ENCODE measurements around the gene TERT. TPM values are rescaled to one million over a fixed set of nuclear protein-coding genes. Genes with fewer than 3 reads are reported as not detected.

The TERT gene
- total and polyA plus RNA-seq, 10 of the 15 experiments (the other 5 are each of a cell fraction or from before 2014, with no cell fraction given) = 0.08 to 21.5 (median 5.0) TPM

DNA sequence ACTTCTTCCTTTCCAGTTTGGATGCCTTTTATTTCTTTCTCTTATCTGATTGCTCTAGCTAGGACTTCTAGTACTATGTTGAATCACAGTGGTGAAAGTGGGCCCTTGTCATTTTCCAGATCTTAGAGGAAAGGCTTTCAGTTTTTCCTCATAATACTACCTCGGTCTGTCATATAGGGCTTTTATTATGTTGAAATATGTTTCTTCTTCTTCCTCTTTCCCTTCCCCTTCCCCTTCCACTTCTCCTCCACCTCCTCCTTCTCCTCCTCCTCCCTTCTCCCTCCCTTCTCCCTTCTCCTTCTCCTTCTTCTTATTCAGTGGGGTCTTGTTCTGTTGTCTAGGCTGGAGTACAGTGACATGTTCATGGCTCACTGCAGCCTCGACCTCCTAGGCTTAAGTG lies 9.2 kb upstream of the TERT start (continued):
- TF ChIP-seq, protein P1, sequence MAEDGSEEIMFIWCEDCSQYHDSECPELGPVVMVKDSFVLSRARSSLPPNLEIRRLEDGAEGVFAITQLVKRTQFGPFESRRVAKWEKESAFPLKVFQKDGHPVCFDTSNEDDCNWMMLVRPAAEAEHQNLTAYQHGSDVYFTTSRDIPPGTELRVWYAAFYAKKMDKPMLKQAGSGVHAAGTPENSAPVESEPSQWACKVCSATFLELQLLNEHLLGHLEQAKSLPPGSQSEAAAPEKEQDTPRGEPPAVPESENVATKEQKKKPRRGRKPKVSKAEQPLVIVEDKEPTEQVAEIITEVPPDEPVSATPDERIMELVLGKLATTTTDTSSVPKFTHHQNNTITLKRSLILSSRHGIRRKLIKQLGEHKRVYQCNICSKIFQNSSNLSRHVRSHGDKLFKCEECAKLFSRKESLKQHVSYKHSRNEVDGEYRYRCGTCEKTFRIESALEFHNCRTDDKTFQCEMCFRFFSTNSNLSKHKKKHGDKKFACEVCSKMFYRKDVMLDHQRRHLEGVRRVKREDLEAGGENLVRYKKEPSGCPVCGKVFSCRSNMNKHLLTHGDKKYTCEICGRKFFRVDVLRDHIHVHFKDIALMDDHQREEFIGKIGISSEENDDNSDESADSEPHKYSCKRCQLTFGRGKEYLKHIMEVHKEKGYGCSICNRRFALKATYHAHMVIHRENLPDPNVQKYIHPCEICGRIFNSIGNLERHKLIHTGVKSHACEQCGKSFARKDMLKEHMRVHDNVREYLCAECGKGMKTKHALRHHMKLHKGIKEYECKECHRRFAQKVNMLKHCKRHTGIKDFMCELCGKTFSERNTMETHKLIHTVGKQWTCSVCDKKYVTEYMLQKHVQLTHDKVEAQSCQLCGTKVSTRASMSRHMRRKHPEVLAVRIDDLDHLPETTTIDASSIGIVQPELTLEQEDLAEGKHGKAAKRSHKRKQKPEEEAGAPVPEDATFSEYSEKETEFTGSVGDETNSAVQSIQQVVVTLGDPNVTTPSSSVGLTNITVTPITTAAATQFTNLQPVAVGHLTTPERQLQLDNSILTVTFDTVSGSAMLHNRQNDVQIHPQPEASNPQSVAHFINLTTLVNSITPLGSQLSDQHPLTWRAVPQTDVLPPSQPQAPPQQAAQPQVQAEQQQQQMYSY (CRISPR knock-in tag; IDR thresholded peaks at IDR 0.05) = no peak

DNA sequence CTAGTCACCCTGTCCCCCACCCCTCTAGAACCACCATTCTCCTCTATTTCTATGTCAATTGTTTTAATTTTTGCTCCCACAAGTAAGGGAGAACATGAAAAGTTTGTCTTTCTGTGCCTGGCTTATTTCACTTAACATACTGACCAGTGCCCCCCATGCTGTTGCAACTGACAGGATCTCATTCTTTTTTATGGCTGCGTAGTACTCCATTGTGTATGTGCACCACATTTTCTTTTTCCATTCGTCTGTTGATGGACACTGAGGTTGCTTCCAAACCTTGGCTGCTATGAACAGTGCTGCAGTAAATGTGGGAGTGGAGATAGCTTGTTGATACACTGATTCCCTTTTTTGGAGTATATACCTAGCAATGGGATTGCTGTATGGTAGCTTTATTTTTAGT lies 7.4 kb upstream of the TERT start:
- WGBS (ENCODE audit: insufficient coverage, insufficient replicate concordance, low lambda C conversion rate, missing lambda C conversion rate) = 61% methylated on average over 2 of the region's 2 CpGs
- no peak for TF ChIP-seq MTA2 (IDR thresholded peaks at IDR 0.05; ENCODE audit: low read depth)
- TF ChIP-seq SMAD5 (IDR thresholded peaks at IDR 0.05; ENCODE audit: low read depth) = no peak
- TF ChIP-seq POU2F2 (IDR thresholded peaks at IDR 0.05; ENCODE audit: borderline replicate concordance, low read depth, low read length) = no peak
- TF ChIP-seq, protein P2, sequence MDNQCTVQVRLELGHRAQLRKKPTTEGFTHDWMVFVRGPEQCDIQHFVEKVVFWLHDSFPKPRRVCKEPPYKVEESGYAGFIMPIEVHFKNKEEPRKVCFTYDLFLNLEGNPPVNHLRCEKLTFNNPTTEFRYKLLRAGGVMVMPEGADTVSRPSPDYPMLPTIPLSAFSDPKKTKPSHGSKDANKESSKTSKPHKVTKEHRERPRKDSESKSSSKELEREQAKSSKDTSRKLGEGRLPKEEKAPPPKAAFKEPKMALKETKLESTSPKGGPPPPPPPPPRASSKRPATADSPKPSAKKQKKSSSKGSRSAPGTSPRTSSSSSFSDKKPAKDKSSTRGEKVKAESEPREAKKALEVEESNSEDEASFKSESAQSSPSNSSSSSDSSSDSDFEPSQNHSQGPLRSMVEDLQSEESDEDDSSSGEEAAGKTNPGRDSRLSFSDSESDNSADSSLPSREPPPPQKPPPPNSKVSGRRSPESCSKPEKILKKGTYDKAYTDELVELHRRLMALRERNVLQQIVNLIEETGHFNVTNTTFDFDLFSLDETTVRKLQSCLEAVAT (IDR thresholded peaks at IDR 0.05) = no peak
- TF ChIP-seq, protein P3, sequence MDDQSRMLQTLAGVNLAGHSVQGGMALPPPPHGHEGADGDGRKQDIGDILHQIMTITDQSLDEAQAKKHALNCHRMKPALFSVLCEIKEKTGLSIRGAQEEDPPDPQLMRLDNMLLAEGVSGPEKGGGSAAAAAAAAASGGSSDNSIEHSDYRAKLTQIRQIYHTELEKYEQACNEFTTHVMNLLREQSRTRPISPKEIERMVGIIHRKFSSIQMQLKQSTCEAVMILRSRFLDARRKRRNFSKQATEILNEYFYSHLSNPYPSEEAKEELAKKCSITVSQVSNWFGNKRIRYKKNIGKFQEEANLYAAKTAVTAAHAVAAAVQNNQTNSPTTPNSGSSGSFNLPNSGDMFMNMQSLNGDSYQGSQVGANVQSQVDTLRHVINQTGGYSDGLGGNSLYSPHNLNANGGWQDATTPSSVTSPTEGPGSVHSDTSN (IDR thresholded peaks at IDR 0.05; ENCODE audit: insufficient replicate concordance, low read depth, low read length) = no peak
- no peak for TF ChIP-seq ZNF384 (IDR thresholded peaks at IDR 0.05; ENCODE audit: borderline replicate concordance, low read depth, low read length)
- no peak for TF ChIP-seq GATAD2B (conservative IDR thresholded peaks at IDR 0.05; ENCODE audit: low read depth)
- no peak for TF ChIP-seq RFX5 (IDR thresholded peaks at IDR 0.05; ENCODE audit: low read depth, low read length)
- TF ChIP-seq TCF12 (IDR thresholded peaks at IDR 0.05; ENCODE audit: low read depth, low read length) = no peak
- TF ChIP-seq, protein P4, sequence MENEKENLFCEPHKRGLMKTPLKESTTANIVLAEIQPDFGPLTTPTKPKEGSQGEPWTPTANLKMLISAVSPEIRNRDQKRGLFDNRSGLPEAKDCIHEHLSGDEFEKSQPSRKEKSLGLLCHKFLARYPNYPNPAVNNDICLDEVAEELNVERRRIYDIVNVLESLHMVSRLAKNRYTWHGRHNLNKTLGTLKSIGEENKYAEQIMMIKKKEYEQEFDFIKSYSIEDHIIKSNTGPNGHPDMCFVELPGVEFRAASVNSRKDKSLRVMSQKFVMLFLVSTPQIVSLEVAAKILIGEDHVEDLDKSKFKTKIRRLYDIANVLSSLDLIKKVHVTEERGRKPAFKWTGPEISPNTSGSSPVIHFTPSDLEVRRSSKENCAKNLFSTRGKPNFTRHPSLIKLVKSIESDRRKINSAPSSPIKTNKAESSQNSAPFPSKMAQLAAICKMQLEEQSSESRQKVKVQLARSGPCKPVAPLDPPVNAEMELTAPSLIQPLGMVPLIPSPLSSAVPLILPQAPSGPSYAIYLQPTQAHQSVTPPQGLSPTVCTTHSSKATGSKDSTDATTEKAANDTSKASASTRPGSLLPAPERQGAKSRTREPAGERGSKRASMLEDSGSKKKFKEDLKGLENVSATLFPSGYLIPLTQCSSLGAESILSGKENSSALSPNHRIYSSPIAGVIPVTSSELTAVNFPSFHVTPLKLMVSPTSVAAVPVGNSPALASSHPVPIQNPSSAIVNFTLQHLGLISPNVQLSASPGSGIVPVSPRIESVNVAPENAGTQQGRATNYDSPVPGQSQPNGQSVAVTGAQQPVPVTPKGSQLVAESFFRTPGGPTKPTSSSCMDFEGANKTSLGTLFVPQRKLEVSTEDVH (IDR thresholded peaks at IDR 0.05; ENCODE audit: low read depth, partially characterized antibody) = no peak
- TF ChIP-seq CBX5 (IDR thresholded peaks at IDR 0.05; ENCODE audit: low read depth) = no peak

More for the DNA sequence above, 7.4 kb upstream of the TERT start:
- H3K36me3 ChIP-seq (ENCODE audit: control insufficient read depth in 2 of 2, insufficient read depth in 2 of 2, low read length in 1 of 2) = no peaks in the 10 kb centered on the region
- no peak overlapping the region for H3K4me3 ChIP-seq
- in situ Hi-C loops (cut with MboI) = no loop called here
- FAIRE-seq = no peak
- no peaks in the 10 kb centered on the region; the same call in 1 of the 3 replicates for H3K9me3 ChIP-seq (replicated peaks; ENCODE audit: control insufficient read depth, insufficient read depth, low read length)
- H3K4me1 ChIP-seq (ENCODE audit: control insufficient read depth, insufficient read depth, low read length) = no peaks in the 10 kb centered on the region
- no peak for DNase-seq (ENCODE audit: low read depth, low spot score)
- intact Hi-C loops (cut with micrococcal nuclease; ENCODE audit: unreplicated experiment) = no loop called here
- no peak overlapping the region for H2AFZ ChIP-seq (ENCODE audit: control insufficient read depth, low read depth, low read length)
- RAD21 ChIA-PET (ENCODE audit: unreplicated experiment) = interaction anchor here (0.7 kb wide), 1 partner anchor 13 kb away, joined by 3 read pairs; no protein-coding TSS in a partner anchor
- CTCF ChIA-PET = interaction anchor here (2.1 kb wide), 1 partner anchor 10 kb away, joined by 7 read pairs; no protein-coding TSS in a partner anchor
- POLR2A ChIA-PET = no interaction called here
- SMC1A ChIA-PET (ENCODE audit: uncharacterized antibody, unreplicated experiment) = interaction anchor here (1.0 to 1.7 kb wide), 3 partner anchors 13 to 39 kb away, joined by 3 to 7 read pairs (median 4); no protein-coding TSS in a partner anchor
- no peaks in the 10 kb centered on the region; a peak in 2 of 4 replicates for H3K27me3 ChIP-seq (replicated peaks in 1 of 2; ENCODE audit: control insufficient read depth in 2 of 2, insufficient read depth in 2 of 2, low read length in 1 of 2)
- no peak overlapping the region for H3K4me2 ChIP-seq (ENCODE audit: control insufficient read depth, insufficient read depth)
- H4K20me1 ChIP-seq (ENCODE audit: control insufficient read depth, insufficient read depth) = no peaks in the 10 kb centered on the region; the same call in 1 of the 2 replicates
- no peak for ATAC-seq
- H3K9ac ChIP-seq (ENCODE audit: control insufficient read depth, insufficient read depth, low read length) = no peak overlapping the region
- H3K79me2 ChIP-seq (ENCODE audit: control insufficient read depth, insufficient read depth, low read length) = no peaks in the 10 kb centered on the region
- no peak overlapping the region for H3K27ac ChIP-seq (ENCODE audit: control insufficient read depth, insufficient read depth)
- no TSS peak for BruUV-seq (replicated peaks)
